ENCODE measurements around the gene BRINP1.

Gene BRINP1

DNA sequence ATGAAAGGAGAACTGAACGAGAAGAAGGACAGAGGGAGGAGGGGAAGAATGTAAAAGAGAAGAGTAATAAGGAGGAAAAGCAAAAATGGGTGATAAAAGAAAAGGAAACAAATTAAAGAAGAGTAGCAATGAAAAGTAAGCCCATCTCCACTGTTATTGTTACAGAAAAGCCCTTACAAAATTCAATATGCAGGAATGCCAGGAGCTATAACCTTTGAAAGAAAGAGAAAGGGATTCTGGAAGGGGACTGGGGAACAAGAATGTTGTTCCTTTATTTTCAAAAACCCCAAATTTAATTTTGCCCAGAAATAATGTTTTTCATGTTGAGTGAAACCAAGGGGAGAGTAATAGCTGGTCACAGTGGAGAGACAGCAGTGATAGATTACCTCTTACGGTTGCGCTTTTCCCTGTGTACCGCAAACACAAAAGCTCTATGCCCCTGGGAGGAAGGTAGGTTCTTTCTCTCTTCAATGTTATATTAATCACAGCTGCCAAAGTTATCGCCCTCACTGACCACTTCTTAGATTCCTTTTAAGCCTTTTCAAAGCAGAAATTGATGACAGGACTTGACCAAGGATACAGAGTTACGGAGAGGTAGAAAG, 86.7 kb downstream of the BRINP1 start:
- no peak overlapping the region for H3K4me3 ChIP-seq (replicated peaks in 1 of 2; ENCODE audit: low read depth in 2 of 2, low read length in 2 of 2)
- no peak for DNase-seq (ENCODE audit: low read depth in 2 of 2)
- no peak for TF ChIP-seq CTCF (IDR thresholded peaks at IDR 0.05; ENCODE audit: low read depth, low read length)

DNA sequence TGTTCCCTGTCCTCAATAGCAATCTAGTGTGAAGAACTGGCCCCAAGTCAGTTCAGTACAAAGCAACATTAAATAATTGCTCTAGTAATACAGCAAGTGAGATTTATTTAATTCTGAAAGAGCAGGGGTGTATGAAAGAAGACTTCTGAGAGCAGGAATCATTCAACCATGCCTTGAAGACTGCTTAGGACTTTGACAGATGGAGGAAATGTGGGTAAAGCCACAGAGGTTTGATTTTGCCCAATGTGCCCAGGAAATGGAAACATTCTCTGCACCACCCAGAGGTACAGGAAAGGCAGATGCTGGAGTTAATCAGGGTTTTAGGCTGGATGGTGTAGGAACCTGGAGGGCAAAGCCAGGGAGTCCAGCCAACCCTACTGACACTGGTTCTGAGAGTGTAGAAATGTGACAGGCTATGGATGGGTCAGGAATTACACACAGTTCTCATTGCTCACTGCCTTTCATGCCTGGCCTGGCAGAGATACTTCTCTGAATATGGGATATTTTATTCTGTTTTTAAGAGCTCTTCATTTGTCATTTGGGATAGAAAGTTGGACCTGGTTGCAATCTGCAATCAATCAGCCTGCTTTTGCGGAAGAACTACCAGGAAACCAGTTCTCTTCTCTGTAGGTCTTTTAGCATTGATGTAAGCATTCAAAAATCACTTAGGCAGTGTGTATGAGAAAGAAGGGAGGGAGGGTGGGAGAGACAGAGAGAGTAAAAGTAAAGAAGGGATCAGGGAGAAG, 88.3 kb downstream of the BRINP1 start:
- no peak for DNase-seq (ENCODE audit: low read depth in 2 of 2)
- no peak for TF ChIP-seq CTCF (IDR thresholded peaks at IDR 0.05; ENCODE audit: low read depth, low read length)
- no peak overlapping the region for H3K4me3 ChIP-seq (replicated peaks in 1 of 2; ENCODE audit: low read depth in 2 of 2, low read length in 2 of 2)

DNA sequence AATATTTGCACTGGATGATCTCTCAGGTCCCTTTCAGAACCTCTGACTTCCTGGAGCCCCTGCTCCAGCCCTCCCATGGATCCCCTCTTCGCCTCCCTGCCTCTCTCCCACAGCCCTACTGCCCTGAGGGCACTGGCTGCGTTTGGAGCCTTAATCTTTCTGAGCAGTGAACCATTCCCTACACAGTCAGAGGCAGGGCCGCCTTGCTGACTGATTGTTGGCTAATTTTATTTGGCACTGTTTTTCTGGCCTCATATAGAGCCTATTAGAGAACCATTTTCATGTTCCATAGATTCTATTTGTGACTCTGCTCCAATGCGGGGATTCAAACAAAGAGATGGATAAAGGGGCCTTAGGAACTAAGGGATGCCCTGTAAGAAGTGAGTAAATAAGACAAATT, 91.1 kb downstream of the BRINP1 start:
- TF ChIP-seq CTCF (IDR thresholded peaks at IDR 0.05; ENCODE audit: low read depth, low read length) = no peak
- no peak overlapping the region for H3K4me3 ChIP-seq (replicated peaks in 1 of 2; ENCODE audit: low read depth in 2 of 2, low read length in 2 of 2)
- DNase-seq (ENCODE audit: low read depth in 2 of 2) = no peak

DNA sequence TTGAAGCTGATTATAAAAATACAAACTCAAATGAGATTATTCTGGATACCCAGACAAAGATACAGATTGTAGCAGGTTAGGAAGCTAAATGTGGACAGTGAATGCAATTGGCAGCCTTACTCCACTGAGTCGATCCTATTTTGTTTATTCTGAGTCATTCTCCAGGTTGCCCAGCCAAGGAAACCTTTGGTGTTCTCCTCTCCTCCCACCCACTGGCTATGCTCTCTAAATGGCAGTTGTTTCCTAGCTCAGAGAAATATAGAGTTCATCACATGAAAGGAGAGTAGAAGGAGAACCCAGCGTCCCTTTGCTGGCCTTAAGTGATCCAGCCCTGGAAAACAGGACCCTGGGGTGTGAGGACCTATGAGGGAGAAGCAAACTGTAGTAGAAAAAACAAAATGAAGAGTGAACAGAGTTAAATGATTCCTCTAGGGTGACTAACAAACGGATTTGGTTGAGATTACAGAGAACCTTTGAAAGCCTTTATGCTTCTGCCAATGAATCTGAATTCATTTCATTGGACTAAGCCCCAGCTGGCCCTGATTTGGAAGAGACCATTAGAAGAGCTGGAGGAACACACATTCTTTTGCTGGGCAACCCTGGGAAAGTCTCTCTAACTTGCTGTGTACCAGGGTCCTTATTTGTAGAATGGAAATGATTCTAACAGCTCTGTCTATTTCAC, 95.1 kb downstream of the BRINP1 start:
- no peak for DNase-seq (ENCODE audit: low read depth in 2 of 2)
- no peak for TF ChIP-seq CTCF (IDR thresholded peaks at IDR 0.05; ENCODE audit: low read depth, low read length)
- H3K4me3 ChIP-seq (replicated peaks in 1 of 2; ENCODE audit: low read depth in 2 of 2, low read length in 2 of 2) = no peak overlapping the region

DNA sequence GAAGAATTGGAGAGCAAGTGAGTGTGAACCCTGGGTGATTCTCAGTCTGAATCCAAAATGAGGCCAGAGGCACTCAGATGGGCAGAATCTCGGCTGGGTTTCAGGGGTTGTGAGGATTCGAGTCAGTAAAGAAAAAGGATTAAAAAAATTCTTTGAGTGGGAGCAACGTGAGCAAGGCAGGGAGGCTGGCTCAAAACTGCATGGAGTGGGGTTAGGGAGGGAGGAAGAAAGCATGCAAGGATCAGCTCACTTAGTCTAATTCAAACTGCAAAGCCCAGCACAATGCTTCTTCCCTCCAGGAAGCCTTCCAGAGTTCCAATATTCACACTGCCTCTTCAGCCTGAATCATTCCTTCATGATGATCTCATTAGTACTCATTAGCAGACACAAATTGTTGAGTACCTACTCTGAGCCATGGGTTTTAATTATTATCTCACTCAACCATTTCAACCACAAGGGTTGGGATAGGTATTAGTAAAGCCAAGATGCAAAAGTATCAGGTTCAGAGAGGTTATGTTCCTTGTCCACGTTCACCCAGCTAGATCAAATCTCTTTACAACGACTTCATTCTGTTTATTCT, 95.8 kb downstream of the BRINP1 start:
- H3K4me3 ChIP-seq (replicated peaks in 1 of 2; ENCODE audit: low read depth in 2 of 2, low read length in 2 of 2) = no peak overlapping the region
- no peak for TF ChIP-seq CTCF (IDR thresholded peaks at IDR 0.05; ENCODE audit: low read depth, low read length)
- DNase-seq (ENCODE audit: low read depth in 2 of 2) = no peak

- H3K4me3 ChIP-seq (replicated peaks in 1 of 2; ENCODE audit: low read depth in 2 of 2, low read length in 2 of 2) = no peak overlapping the region
- no peak for DNase-seq (ENCODE audit: low read depth in 2 of 2)
- no peak for TF ChIP-seq CTCF (IDR thresholded peaks at IDR 0.05; ENCODE audit: low read depth, low read length)
Observed at GRCh38 chr9:119272500-119273211, 96.6 kb downstream of the BRINP1 start.

Measured in cardiac fibroblast (primary cell).